DND-41 (cell line): ENCODE results near the gene TNS1.

Source experiments
- ATAC-seq: fragments of 200-7000 bp; cut with Tn5 transposase; 3 replicates; pipeline ENCODE4 v1.9.1; 2021; ENCODE audit warnings: low read depth; ENCODE audit not compliant: insufficient read depth
- DNase-seq: peaks from one replicate; pipeline ENCODE4 v3.0.0-alpha.2; 2020
- H2AFZ ChIP-seq: 2 replicates; pipeline ENCODE4 v1.6.0; 2012; ENCODE audit warnings: low read depth, low read length
- H3K27ac ChIP-seq: 2 replicates; pipeline ENCODE4 v1.5.1; 2012; ENCODE audit warnings: low read length, inconsistent platforms
- H3K27me3 ChIP-seq: fragments of 200-600 bp; sonication (generic); 2 replicates; pipeline ENCODE4 v1.6.0; 2012; ENCODE audit warnings: low read length, mild to moderate bottlenecking, inconsistent platforms; ENCODE audit not compliant: insufficient read depth, poor library complexity
- H3K36me3 ChIP-seq: 2 replicates; pipeline ENCODE4 v1.5.1; 2012; ENCODE audit warnings: low read length, inconsistent platforms; ENCODE audit not compliant: insufficient read depth
- H3K4me1 ChIP-seq: 2 replicates; pipeline ENCODE4 v1.5.1; 2012; ENCODE audit warnings: mild to moderate bottlenecking, low read length; ENCODE audit not compliant: insufficient read depth
- H3K4me2 ChIP-seq: 2 replicates; pipeline ENCODE4 v1.6.0; 2012; ENCODE audit warnings: mild to moderate bottlenecking, moderate library complexity, low read length, inconsistent platforms; ENCODE audit not compliant: insufficient read depth
- H3K4me3 ChIP-seq, 2 experiments: fragments of 200-600 bp in 1 of 2; shearing (Covaris generic) in 1 of 2; 2 replicates each; pipeline ENCODE4 v1.5.1; 2012 to 2016; ENCODE audit warnings: inconsistent platforms in 2 of 2, low read length in 2 of 2, mild to moderate bottlenecking in 2 of 2, low read depth in 1 of 2, moderate library complexity in 1 of 2
- H3K79me2 ChIP-seq: 2 replicates; pipeline ENCODE4 v1.6.0; 2012; ENCODE audit warnings: low read length, inconsistent platforms; ENCODE audit not compliant: insufficient read depth
- H3K9ac ChIP-seq: 2 replicates; pipeline ENCODE4 v1.6.0; 2012; ENCODE audit warnings: low read depth, mild to moderate bottlenecking, inconsistent platforms, low read length, moderate library complexity
- H3K9me3 ChIP-seq: 2 replicates; pipeline ENCODE4 v1.5.1; 2012; ENCODE audit warnings: low read length, moderate library complexity, mild to moderate bottlenecking, inconsistent platforms; ENCODE audit not compliant: insufficient read depth, severe bottlenecking
- H4K20me1 ChIP-seq: 2 replicates; pipeline ENCODE4 v1.6.0; 2012; ENCODE audit warnings: low read length; ENCODE audit not compliant: insufficient read depth
- CTCF ChIP-seq: IDR thresholded peaks from 2 replicates; pipeline ENCODE4 v1.5.1; 2012; ENCODE audit warnings: borderline replicate concordance, low read length, moderate library complexity, mild to moderate bottlenecking; ENCODE audit not compliant: poor library complexity, severe bottlenecking; ENCODE audit errors: extremely low read depth
- EZH2 ChIP-seq: IDR thresholded peaks from 3 replicates; pipeline ENCODE4 v1.6.1; 2012; ENCODE audit warnings: borderline replicate concordance, low read depth, mild to moderate bottlenecking, moderate library complexity, low read length, inconsistent platforms; ENCODE audit not compliant: severe bottlenecking

The TNS1 gene

DNA sequence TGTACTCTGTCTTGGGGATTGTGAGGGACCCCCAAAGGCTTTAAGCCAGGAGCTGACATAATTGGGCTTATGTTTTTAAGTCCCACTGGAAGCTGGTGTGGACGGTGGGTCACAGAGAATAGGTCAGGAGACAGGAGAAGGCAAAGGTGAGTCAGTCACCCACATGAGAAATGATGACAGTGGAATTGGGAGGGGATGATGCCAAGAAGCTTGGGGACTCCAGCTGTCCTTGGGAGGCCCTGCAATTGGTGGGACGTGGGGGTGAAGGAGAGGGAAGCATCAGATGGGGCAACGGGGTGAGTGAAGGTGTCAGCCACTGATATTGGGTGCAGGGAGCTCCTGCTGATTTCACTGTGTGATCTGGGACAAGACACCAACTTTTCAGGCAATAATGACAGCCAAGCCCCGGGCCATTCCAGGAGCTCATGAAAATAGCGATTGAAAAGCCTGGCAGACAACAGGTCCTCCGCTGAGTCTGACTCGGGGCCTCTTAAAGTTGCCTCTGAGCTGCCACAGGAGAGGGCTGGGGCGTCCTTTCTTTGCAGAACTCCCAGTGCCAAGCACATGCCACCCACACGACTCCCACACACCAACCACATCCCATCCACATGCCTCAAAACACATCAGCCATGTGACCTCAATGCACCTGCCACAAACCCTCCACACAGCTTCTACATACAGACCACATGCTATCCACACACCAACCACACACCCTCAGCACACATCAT is 13.4 kb downstream of the TNS1 start:
- Histone ChIP-seq H3K4me3 (no peak overlapping the region), H3K27me3 (no peaks in the 10 kb centered on the region), H3K9ac (no peak overlapping the region), H2AFZ (no peak overlapping the region), H3K79me2 (no peaks in the 10 kb centered on the region), H3K4me2 (no peak overlapping the region), H3K36me3 (no peaks in the 10 kb centered on the region), H3K9me3 (no peaks in the 10 kb centered on the region), H4K20me1 (0 out of 2 replicates have a peak, but pooled peaks cover 3% of the 10 kb centered on the region), H3K4me1 (no peaks in the 10 kb centered on the region), H3K27ac (no peak overlapping the region)
- TF ChIP-seq CTCF (no peak), EZH2 (no peak)
- DNase-seq (no peak), ATAC-seq (no peak)

DNA sequence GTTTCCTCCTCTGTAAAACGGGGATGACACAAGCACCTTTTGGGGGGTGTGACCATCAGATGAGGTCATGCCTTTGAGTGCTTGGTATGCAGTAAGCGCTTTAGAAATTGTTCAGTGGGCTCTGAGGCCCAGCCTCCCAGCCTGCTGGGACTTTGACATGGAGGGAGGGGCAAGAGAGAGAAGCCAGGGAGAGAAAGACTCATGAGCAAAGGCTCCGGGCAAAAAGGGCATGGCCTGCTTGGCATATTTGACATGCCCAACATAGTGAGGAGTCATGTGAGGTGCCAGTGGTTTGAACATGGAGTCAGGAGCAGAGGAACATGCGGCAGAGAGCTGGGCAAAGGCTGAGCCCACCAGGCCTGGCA is 14.0 kb downstream of the TNS1 start:
- H3K79me2 ChIP-seq = no peaks in the 10 kb centered on the region
- ATAC-seq (0 out of 3 replicates have a peak, but pooled peaks have one; percentile 27), DNase-seq (no peak)
- H3K4me3 ChIP-seq = no peak overlapping the region
- TF ChIP-seq EZH2 = no peak
- TF ChIP-seq CTCF = no peak
- H3K36me3 ChIP-seq = no peaks in the 10 kb centered on the region
- no peaks in the 10 kb centered on the region for H3K9me3 ChIP-seq
- no peak overlapping the region for H3K27ac ChIP-seq
- no peak overlapping the region for H2AFZ ChIP-seq
- H3K27me3 ChIP-seq = no peaks in the 10 kb centered on the region
- H3K4me1 ChIP-seq = no peaks in the 10 kb centered on the region
- no peak overlapping the region for H3K9ac ChIP-seq
- 0 out of 2 replicates have a peak, but pooled peaks cover 3% of the 10 kb centered on the region for H4K20me1 ChIP-seq
- no peak overlapping the region for H3K4me2 ChIP-seq

DNA sequence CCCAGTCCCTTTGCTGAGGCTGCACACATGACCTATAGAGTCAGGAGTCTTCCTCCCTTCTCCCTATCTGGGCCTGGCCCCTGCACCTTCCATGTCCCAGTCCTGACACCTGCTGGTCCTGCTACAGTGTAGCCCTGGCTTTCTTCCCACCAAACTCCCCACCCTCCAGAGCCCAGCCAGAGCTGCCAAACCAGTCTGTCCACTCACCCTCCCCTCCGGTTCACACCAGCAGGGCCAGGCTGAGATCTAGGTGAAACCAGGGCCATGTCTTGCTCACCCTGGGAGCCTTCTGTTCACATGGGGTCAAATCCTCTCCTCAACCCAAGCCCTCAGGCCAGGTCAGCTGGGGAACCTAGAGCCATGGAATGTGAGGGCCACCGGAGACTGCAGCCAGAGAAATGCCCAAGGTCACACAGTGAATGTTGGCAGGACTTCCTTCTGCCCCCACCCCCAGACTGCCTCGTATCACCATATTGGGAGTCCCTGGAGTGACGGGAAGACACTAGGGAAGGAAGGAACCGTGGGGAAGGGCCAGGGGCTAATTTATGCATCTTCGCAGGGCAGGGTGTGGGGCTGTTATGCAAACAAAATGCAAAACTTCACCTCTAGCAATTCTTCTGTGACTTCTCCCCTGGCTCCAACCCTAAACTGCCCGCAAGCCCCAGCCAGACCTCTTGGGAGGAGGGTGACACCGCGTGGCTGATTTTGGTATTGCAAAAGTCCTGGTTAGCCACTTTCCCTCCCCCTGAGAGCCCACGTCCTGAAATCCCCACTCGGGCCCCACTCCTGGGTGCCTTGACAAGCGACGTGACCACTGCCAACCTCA is 14.6 kb downstream of the TNS1 start:
- H3K4me3 ChIP-seq = no peak overlapping the region
- TF ChIP-seq CTCF (peak; percentile 86), EZH2 (no peak)
- DNase-seq = peak; percentile 60
- H3K9me3 ChIP-seq = no peaks in the 10 kb centered on the region
- no peaks in the 10 kb centered on the region for H3K79me2 ChIP-seq
- H2AFZ ChIP-seq = no peak overlapping the region
- peak; percentile 70 for ATAC-seq
- no peaks in the 10 kb centered on the region for H3K27me3 ChIP-seq
- no peaks in the 10 kb centered on the region for H3K36me3 ChIP-seq
- H3K27ac ChIP-seq = no peak overlapping the region
- 0 out of 2 replicates have a peak, but pooled peaks cover 3% of the 10 kb centered on the region for H4K20me1 ChIP-seq
- H3K4me2 ChIP-seq = no peak overlapping the region
- H3K9ac ChIP-seq = no peak overlapping the region
- no peaks in the 10 kb centered on the region for H3K4me1 ChIP-seq
